ENCODE measurements around the gene NPTN. TPM values are rescaled to one million over a fixed set of nuclear protein-coding genes. Genes with fewer than 3 reads are reported as not detected.

NPTN gene
- total and polyA plus RNA-seq, 11 donors: 89.3 to 264 (median 197) TPM

- WGBS, 4 donors: 84 to 92% (median 89%) methylated on average over 5 of the region's 5 CpGs
- no peaks in the 10 kb centered on the region for H3K36me3 ChIP-seq
- ATAC-seq: no peak
- H3K4me1 ChIP-seq: peaks cover 20 to 100% (median 83%) of the 10 kb centered on the region in 12 donors
- no peaks in the 10 kb centered on the region for H3K27me3 ChIP-seq
- no peak overlapping the region for H3K4me3 ChIP-seq
- H3K27ac ChIP-seq: peak overlapping the region in 11 of 12 donors; percentile 47 to 84 (median 73)
- intact Hi-C loops (cut with DNase I): no loop called here
- TF ChIP-seq POLR2A (IDR thresholded peaks at IDR 0.05) (no peak), CTCF (IDR thresholded peaks at IDR 0.05) (no peak)
- DNase-seq: no peak
- H3K9me3 ChIP-seq: no peaks in the 10 kb centered on the region
Measured at GRCh38 chr15:73600413-73601335, 32.5 kb downstream of the NPTN start.

GRCh38 chr15:73599934-73600333 lies 33.3 kb downstream of the NPTN start:
- H3K4me3 ChIP-seq: no peak overlapping the region
- intact Hi-C loops (cut with DNase I): loop anchor here in 5 of 10 donors (5.0 kb wide), 1 partner anchor 32 kb away; the partner anchor contains the start of gene NPTN (in 5 of the 5)
- no peaks in the 10 kb centered on the region for H3K9me3 ChIP-seq
- TF ChIP-seq POLR2A (IDR thresholded peaks at IDR 0.05): no peak
- H3K27me3 ChIP-seq: no peaks in the 10 kb centered on the region
- 76 to 92% (median 85%) methylated on average over 1 of the region's 1 CpG for WGBS, 4 donors
- DNase-seq: no peak
- H3K27ac ChIP-seq: peak overlapping the region in 2 of 12 donors; percentile 80 to 84
- peaks cover 20 to 100% (median 89%) of the 10 kb centered on the region in 12 donors for H3K4me1 ChIP-seq
- no peaks in the 10 kb centered on the region for H3K36me3 ChIP-seq
- ATAC-seq: no peak

- ATAC-seq (no peak), DNase-seq (no peak)
- TF ChIP-seq CTCF (IDR thresholded peaks at IDR 0.05): no peak
- TF ChIP-seq POLR2A (IDR thresholded peaks at IDR 0.05): no peak
- Histone ChIP-seq H3K27me3 (no peaks in the 10 kb centered on the region), H3K27ac (peak overlapping the region in 2 of 12 donors; percentile 18 to 84), H3K9me3 (no peaks in the 10 kb centered on the region), H3K36me3 (no peaks in the 10 kb centered on the region), H3K4me1 (peaks cover 20 to 100% (median 93%) of the 10 kb centered on the region in 12 donors), H3K4me3 (no peak overlapping the region)
- intact Hi-C loops (cut with DNase I): loop anchor here in 5 of 10 donors (5.0 kb wide), 1 partner anchor 34 kb away; the partner anchor contains the start of gene NPTN (in 5 of the 5)
- 21 to 28% (median 25%) methylated on average over 3 of the region's 3 CpGs for WGBS, 4 donors
Measured at GRCh38 chr15:73598530-73599160, 34.5 kb downstream of the NPTN start.

- Histone ChIP-seq H3K4me3 (no peak overlapping the region), H3K27me3 (no peaks in the 10 kb centered on the region), H3K36me3 (peaks cover 0 to 6% (median 0%) of the 10 kb centered on the region in 9 donors), H3K9me3 (no peaks in the 10 kb centered on the region), H3K4me1 (peaks cover 13 to 99% (median 84%) of the 10 kb centered on the region in 12 donors), H3K27ac (peak overlapping the region in 2 of 12 donors; percentile 3 to 43)
- ATAC-seq (peak in 1 of 4 donors; percentile 14), DNase-seq (peak in 1 of 5 donors; percentile 25)
- intact Hi-C loops (cut with DNase I): loop anchor here in 5 of 10 donors (5.0 kb wide), 1 partner anchor 35 kb away; the partner anchor contains the start of gene NPTN (in 5 of the 5)
- TF ChIP-seq POLR2A (IDR thresholded peaks at IDR 0.05) (no peak), CTCF (IDR thresholded peaks at IDR 0.05) (no peak)
- 85 to 92% (median 89%) methylated on average over 21 of the region's 21 CpGs for WGBS, 4 donors
Measured at GRCh38 chr15:73597036-73597638, 36.1 kb downstream of the NPTN start.
